IPS DF 6.9 (cell line): ENCODE measurements around the gene KBTBD8.

Experiments used
- DNase-seq: peaks from one replicate; pipeline ENCODE4 v3.0.0-alpha.2; 2013; ENCODE audit warnings: low read depth, low spot score
- H3K27ac ChIP-seq: one replicate; pipeline ENCODE4 v1.5.1; 2013; ENCODE audit warnings: low read length, control low read depth
- H3K27me3 ChIP-seq: 2 replicates; pipeline ENCODE4 v1.6.1; 2013; ENCODE audit warnings: mild to moderate bottlenecking, low read length; ENCODE audit not compliant: control insufficient read depth, insufficient read depth
- H3K36me3 ChIP-seq: 2 replicates; pipeline ENCODE4 v1.6.1; 2013; ENCODE audit warnings: low read length; ENCODE audit not compliant: control insufficient read depth, insufficient read depth
- H3K4me1 ChIP-seq: 2 replicates; pipeline ENCODE4 v1.6.1; 2013; ENCODE audit warnings: low read length; ENCODE audit not compliant: control insufficient read depth, insufficient read depth
- H3K4me3 ChIP-seq: 2 replicates; pipeline ENCODE4 v1.5.1; 2013; ENCODE audit warnings: mild to moderate bottlenecking, low read length
- H3K9me3 ChIP-seq: 2 replicates; pipeline ENCODE4 v1.6.1; 2013; ENCODE audit warnings: low read length, inconsistent platforms; ENCODE audit not compliant: control insufficient read depth, insufficient read depth
- WGBS: extraction: QIAGEN DNeasy Blood & Tissue Kit; methylation state at CpG from one replicate; pipeline ENCODE4 v1.1.7; 2013; ENCODE audit warnings: mixed read lengths, missing lambda C conversion rate; ENCODE audit not compliant: insufficient read length, insufficient coverage; 5-methylcytosine and 5-hydroxymethylcytosine counted together

Gene KBTBD8

DNA sequence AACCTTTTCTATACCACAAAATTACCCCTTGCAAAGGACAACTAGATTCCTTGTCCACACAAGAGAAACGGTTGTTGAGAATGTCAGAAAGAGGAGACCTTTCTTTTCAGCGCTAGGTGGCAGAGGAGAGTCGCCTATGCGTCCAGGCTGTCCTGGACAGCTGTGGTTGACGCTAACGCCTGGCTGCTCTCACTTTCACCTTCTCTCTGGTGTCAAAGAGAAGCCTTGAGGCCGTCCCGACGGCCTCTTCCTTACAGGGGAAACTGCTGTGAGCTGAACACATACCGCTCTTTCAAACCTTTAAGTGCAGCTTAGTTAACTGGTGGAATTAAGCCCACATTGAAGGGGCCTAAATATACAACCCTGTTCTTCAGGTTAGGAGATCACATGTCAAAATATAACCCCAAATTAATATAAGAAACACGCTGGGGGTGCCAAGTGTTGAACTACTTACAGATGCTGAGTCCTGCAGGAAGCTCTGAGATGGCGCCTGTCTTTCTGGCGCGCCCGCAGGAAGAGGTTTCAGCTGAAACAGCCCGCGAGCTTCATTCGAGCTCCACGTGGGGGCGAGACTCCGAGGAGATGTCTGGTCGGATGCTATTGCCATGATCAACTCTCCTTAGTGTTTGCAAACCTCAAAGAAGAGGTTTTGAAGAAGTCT, 26.1 kb upstream of the KBTBD8 start:
- no CpG with 5 or more reads among the region's 22 CpGs for WGBS
- no peaks in the 10 kb centered on the region for H3K4me1 ChIP-seq
- no peak overlapping the region for H3K4me3 ChIP-seq
- H3K36me3 ChIP-seq: no peaks in the 10 kb centered on the region
- H3K9me3 ChIP-seq: no peaks in the 10 kb centered on the region
- H3K27ac ChIP-seq: no peak overlapping the region
- H3K27me3 ChIP-seq: no peaks in the 10 kb centered on the region
- peak; percentile 67 for DNase-seq

DNA sequence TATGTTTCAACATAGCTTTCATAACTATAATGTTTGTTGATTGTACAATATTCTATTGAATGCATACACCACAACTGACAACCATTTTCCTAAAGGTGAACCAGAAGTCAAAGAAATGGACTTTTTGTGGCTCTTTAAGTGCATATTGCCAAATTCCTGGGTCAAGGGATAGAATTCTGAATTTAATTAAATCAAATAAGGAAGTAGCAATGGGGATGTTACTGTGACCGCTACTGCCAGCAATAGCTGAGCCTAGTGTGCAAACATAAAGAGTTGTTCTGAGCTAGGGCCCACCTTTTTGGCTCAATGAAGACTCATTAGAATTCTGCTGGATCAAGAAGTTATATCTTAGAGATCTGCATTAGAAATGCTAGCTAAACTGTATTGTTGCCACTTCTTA, 17.3 kb upstream of the KBTBD8 start:
- no peak overlapping the region for H3K4me3 ChIP-seq
- no peaks in the 10 kb centered on the region for H3K36me3 ChIP-seq
- WGBS: no CpG with 5 or more reads among the region's 1 CpG
- no peak for DNase-seq
- no peaks in the 10 kb centered on the region; the same call in 1 of the 2 replicates for H3K4me1 ChIP-seq
- H3K27ac ChIP-seq: no peak overlapping the region
- no peaks in the 10 kb centered on the region for H3K9me3 ChIP-seq
- no peaks in the 10 kb centered on the region for H3K27me3 ChIP-seq

DNA sequence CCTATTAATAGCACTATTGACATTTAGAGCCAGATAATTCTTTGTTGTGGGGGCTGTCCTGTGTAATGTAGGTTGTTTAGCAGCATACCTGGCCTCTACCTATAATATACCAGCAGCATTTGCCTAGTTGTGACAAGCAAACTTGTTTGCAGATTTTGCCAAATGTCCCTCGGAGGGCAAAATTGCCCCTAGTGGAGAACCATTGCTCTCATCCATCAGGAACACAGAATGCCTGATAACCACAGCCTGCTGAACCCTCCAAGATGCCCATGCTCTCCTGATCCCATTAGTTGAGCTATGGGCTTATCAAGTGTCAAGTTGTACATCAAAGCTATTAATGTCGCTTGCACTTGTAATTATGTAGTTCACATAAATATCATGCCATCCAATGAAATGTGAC, 15.0 kb upstream of the KBTBD8 start:
- Histone ChIP-seq H3K4me1 (no peaks in the 10 kb centered on the region; the same call in 1 of the 2 replicates), H3K9me3 (no peaks in the 10 kb centered on the region), H3K27me3 (no peaks in the 10 kb centered on the region), H3K4me3 (no peak overlapping the region), H3K27ac (no peak overlapping the region), H3K36me3 (no peaks in the 10 kb centered on the region)
- WGBS: no CpG with 5 or more reads among the region's 2 CpGs
- no peak for DNase-seq

DNA sequence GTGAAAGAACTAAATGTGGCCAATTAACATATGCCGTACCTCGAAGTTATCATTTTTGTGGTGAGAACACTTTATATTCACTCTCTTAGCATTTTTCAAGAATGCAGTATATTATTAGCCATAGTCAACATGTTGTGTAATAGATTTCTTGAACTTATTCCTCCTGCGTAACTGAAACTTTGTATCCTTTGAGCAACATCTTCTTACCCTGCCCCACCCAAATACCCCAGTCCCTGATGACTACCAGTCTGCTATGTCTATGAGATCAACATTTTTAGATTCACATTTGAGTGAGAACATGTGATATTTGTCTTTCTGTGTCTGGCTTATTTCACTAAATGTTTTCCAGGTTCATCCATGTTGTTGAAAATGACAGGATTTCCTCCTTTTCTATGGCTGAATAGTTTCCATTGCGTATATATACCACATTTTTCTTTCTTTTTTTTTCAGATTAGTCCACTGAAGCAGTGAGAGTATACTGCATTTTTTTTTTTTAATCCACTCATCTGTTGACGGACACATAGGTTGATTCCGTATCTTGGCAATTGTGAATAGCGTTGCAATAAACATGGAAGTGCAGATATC, 12.7 kb upstream of the KBTBD8 start:
- no peaks in the 10 kb centered on the region for H3K9me3 ChIP-seq
- WGBS: no CpG with 5 or more reads among the region's 7 CpGs
- no peaks in the 10 kb centered on the region for H3K36me3 ChIP-seq
- H3K27ac ChIP-seq: no peak overlapping the region
- H3K27me3 ChIP-seq: no peaks in the 10 kb centered on the region
- H3K4me3 ChIP-seq: no peak overlapping the region
- no peak for DNase-seq
- no peaks in the 10 kb centered on the region; the same call in 1 of the 2 replicates for H3K4me1 ChIP-seq

DNA sequence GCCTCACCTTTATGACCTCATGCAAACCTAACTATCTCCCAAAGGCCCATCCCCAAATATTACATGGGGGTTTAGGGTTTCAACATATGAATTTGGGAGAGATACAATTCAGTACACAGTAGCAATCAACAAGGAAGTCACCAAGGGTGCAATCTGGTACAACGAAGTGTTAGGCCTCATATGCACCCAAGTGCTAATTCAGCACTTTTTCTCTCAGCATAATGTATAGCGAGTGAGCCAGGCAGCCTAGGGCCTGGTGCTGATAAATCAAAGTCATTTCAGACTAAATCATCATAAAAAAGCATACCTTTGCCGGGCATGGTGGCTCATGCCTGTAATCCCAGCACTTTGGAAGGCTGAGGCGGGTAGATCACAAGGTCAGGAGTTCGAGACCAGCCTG, 11.7 kb upstream of the KBTBD8 start:
- no peak for DNase-seq
- H3K36me3 ChIP-seq: no peaks in the 10 kb centered on the region
- H3K9me3 ChIP-seq: no peaks in the 10 kb centered on the region
- no peaks in the 10 kb centered on the region for H3K27me3 ChIP-seq
- no peak overlapping the region for H3K4me3 ChIP-seq
- no CpG with 5 or more reads among the region's 5 CpGs for WGBS
- H3K4me1 ChIP-seq: no peaks in the 10 kb centered on the region; the same call in 1 of the 2 replicates
- H3K27ac ChIP-seq: no peak overlapping the region

DNA sequence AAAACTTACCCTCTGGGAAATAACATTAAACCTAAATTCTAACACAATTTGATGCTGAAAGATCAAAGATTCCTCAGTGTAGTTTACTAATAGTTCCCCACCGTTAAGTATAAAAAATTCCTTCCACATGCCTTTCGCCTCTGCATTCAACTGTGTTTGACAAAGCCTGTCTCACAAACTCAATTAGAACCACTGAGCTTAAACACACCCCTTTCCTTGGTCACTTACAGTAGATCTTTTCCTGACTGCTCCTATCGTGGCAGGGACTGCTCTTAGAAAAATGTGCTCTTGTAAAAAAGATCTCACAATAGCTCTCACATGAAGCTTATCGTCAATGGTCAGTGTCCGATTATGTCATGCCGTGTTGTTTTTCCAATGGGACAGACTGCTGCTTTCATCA, 8.9 kb upstream of the KBTBD8 start:
- WGBS: no CpG with 5 or more reads among the region's 6 CpGs
- peak overlapping the region; percentile 12 for H3K27ac ChIP-seq
- no peaks in the 10 kb centered on the region for H3K27me3 ChIP-seq
- no peak overlapping the region for H3K4me3 ChIP-seq
- no peaks in the 10 kb centered on the region for H3K9me3 ChIP-seq
- H3K36me3 ChIP-seq: no peaks in the 10 kb centered on the region
- DNase-seq: no peak
- H3K4me1 ChIP-seq: no peaks in the 10 kb centered on the region; the same call in 1 of the 2 replicates

DNA sequence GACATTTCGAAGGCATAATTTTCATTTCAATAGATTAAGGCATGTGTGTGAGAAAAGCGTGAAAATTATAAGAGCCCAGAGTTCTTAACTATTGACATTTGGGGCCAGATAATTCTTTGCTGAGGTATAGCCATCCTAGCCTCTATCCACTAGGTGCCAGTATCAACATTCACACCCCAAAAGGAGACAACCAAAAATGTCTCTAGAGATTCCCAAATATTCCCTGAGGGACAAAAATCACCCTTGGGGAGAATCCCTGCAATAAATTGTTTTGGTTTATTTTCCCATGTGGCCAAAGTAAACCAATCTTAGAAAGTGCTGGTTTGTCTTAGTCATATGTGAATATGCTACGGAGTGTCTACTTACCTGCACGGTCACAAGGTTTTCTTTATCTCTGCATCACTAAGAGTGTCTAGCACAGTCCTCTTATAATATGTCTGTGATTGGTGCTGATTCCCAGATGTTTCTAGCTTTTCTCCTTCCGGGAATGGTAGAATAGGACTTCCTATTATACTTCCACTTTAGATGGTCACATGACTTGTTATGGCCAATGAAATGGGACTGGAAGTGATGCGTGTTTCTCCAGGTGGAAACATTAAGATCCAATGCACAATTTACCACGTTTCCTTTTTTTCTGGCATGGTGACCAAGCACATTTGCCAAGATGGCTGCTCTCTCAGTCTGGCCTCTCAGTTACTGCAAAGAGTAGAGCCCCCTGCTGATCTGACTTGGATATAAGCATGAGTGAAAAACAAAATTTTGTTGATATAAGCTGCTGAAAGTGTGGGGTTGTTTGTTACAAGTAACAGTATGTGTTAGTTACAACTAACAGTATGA, 8.0 kb upstream of the KBTBD8 start:
- Histone ChIP-seq H3K9me3 (no peaks in the 10 kb centered on the region), H3K36me3 (no peaks in the 10 kb centered on the region), H3K27me3 (no peaks in the 10 kb centered on the region), H3K4me1 (no peaks in the 10 kb centered on the region), H3K27ac (no peak overlapping the region), H3K4me3 (no peak overlapping the region)
- WGBS: no CpG with 5 or more reads among the region's 7 CpGs
- no peak for DNase-seq

DNA sequence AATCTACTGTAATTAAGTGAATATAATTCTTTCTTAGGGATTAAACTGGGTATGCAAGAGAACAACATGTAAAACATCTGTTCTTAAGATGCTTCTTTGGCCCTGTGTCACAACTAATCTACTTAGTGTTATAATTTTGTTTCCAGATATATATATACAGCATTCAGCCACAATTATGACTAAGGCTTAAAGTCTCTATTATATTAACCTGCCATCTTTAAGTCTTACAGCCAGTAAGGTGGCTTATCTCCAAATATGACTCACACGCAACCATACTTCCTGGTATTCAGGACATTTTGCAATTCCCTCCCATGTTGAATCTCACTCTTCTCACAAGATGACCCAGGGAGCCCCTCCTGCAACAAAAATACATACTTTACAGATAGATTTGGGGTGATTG, 6.6 kb upstream of the KBTBD8 start:
- DNase-seq: no peak
- H3K4me3 ChIP-seq: no peak overlapping the region
- H3K27ac ChIP-seq: no peak overlapping the region
- no peaks in the 10 kb centered on the region for H3K27me3 ChIP-seq
- no peaks in the 10 kb centered on the region for H3K9me3 ChIP-seq
- WGBS: no CpG with 5 or more reads among the region's 1 CpG
- H3K36me3 ChIP-seq: no peaks in the 10 kb centered on the region
- no peaks in the 10 kb centered on the region for H3K4me1 ChIP-seq

DNA sequence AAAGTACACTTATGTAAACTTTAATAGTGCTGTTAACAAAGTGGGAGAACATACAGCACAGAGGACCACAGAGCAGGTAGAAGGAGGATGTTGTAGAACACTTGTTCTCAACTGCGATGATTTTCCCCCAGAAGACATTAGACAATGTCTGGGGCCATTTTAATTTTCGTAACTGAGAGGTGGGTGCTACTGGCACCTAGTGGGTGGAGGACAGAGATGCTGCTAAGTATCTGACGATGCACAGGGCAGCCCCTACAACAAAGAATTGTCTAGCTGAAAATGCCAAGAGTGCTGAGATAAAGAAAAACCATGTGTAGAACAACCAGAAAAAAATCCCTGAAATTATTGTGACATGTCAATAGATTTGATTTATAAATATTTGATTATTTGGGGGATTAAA, 5.0 kb upstream of the KBTBD8 start:
- no peak for DNase-seq
- Histone ChIP-seq H3K27ac (no peak overlapping the region), H3K9me3 (no peaks in the 10 kb centered on the region), H3K36me3 (no peaks in the 10 kb centered on the region), H3K27me3 (no peaks in the 10 kb centered on the region), H3K4me1 (0 out of 2 replicates have a peak, but pooled peaks cover 1% of the 10 kb centered on the region), H3K4me3 (no peak overlapping the region)
- no CpG with 5 or more reads among the region's 3 CpGs for WGBS

DNA sequence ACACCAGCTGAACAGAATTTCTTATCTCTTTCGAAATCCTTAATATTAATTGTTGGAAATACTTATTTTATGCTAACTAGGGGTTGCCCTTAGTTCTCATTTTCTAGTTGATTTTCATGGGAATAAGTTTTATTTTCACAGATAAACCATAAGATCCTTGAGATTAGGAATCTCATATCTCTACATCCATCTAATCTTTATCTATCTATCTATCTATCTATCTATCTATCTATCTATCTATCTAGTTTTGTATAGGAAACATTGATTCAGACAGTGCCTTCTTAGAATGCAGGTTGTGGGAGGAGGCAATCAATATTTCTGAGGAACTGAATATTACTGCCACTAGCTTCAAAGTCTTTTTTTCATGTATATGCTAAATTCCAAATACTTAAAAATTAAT, 3.5 kb upstream of the KBTBD8 start:
- Histone ChIP-seq H3K9me3 (no peaks in the 10 kb centered on the region), H3K4me3 (no peak overlapping the region), H3K27ac (no peak overlapping the region), H3K36me3 (no peaks in the 10 kb centered on the region), H3K4me1 (0 out of 2 replicates have a peak, but pooled peaks cover 1% of the 10 kb centered on the region), H3K27me3 (no peaks in the 10 kb centered on the region)
- no peak for DNase-seq
- no CpG with 5 or more reads among the region's 1 CpG for WGBS
